Epithelial cell of prostate (primary cell): ENCODE measurements around the gene FAM47E.

Experiments used
- DNase-seq: peaks from one replicate; pipeline ENCODE4 v3.0.0-alpha.2; 2011; ENCODE audit warnings: low read depth, low spot score
- H3K27ac ChIP-seq: fragments of 450-650 bp; 2 replicates; pipeline ENCODE4 v1.5.1; 2017; ENCODE audit warnings: mild to moderate bottlenecking

Gene FAM47E, protein sequence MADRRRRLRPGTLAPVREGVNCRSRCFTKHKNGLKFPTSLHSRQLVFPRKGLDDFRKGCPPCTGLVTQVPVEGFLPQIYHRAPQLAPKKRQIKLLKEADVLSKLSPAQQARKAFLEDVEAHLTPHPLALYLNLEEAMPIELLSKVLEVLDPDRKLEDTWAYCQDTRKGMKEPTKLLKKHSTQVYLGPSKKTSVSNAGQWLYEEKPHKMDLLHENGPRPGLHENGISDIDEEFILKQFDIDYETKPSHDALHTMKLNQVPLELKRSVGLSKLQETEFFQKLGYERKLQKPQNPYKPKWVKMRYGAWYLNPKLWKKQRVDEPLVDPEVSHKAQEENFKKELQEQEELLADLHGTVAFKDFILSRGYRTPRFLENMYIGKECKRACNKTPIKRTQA

DNA sequence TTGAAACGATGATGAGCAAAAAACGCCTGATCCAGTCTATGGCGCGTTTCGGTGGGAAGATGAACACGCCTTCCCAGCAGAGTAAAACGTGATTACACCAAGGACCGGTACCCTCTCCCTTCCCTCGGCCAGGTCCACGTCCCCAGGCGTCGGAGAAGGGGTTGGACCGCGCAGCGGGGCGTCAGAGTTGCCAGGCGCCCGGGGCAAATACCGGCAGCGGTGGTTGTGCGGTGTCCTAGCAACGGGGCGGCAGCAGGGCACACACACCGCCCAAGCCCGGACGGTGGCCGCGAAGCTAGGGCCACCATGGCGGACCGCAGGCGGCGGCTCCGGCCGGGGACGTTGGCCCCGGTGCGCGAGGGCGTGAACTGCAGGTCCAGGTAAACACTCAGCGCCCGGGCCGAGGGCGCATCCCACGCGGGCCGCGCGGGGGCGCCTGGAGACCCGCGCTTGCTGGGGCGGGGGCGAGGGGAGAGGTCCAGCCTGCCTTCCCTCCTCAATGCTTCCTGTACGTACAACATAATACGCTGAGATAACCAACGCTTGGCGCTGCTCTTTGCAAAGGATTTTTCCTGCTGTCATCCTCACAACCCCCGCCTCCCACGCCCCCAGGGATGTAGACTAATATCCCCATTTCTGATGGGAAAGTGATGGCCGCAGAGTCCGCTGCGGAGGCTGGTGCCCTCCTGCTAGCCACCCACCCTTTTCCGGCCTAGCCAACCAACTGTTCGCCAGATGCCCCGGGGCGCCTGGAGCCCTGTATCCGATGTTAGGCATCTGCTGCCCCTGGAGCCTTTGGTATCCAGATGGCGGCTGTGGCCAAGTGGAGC lies at the start of gene FAM47E:
Gene FAM47E, plus strand, starts transcription at position 281 of the 830 bp plus-strand sequence. Its CDS starts 26 bp downstream, at position 307.
- H3K27ac ChIP-seq: no peak within 1 kb of the TSS
- no peak for DNase-seq

DNA sequence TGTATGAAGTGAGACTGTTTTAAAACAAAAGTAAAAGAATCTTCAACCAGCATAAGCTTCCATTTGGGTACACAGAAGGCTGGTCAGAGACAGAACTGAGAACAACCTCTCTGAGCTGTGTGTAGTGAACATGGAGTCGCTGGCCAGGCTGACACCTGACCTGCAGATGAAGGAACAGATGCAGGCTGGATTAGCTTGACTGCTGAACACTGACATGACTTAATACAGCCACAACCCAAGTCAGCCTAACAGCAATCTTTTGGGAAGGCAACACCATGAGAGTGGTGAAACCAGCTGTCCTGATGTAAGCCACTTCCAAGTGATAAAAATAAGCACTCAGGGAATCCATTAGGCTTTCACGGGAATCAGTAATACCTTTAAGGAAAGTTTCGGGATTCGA lies 48.0 kb upstream of the FAM47E start:
- DNase-seq: no peak
- no peak overlapping the region for H3K27ac ChIP-seq

DNA sequence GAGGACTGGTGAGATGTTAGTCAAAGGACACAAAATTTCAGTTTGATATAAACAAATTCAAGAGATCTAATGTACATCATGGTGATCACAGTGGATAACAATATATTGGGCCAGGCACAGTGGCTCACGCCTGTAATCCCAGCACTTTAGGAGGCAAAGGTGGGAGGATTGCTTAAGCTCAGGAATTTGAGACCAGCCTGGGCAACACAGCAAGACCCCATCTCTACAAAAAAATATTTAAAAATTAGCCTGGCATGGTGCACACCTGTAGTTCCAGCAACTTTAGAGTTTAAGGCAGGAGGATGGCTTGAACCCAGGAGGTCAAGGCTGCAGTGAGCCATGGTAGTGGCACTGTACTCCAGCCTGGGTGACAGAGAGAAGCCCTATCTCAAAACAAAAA lies 46.6 kb upstream of the FAM47E start:
- DNase-seq: no peak
- no peak overlapping the region for H3K27ac ChIP-seq

DNA sequence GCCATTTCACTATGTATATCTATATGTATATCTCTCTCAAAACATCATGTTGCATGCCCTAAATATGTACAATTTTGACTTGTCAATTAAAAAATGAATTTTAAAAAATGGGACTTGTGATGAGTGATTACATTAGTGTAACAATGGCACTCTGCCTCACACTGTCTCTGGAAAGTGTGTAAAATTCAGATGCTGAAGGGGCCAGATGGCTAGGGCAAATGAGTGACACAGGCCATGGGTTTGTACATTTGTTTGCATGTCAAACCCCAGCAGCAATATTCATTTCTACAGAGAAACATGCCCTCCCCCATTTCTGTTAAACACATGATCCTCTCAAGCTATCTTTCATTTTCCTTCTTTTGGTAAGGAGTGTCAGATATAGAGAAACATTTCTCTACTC lies 46.0 kb upstream of the FAM47E start:
- no peak overlapping the region for H3K27ac ChIP-seq
- no peak for DNase-seq

DNA sequence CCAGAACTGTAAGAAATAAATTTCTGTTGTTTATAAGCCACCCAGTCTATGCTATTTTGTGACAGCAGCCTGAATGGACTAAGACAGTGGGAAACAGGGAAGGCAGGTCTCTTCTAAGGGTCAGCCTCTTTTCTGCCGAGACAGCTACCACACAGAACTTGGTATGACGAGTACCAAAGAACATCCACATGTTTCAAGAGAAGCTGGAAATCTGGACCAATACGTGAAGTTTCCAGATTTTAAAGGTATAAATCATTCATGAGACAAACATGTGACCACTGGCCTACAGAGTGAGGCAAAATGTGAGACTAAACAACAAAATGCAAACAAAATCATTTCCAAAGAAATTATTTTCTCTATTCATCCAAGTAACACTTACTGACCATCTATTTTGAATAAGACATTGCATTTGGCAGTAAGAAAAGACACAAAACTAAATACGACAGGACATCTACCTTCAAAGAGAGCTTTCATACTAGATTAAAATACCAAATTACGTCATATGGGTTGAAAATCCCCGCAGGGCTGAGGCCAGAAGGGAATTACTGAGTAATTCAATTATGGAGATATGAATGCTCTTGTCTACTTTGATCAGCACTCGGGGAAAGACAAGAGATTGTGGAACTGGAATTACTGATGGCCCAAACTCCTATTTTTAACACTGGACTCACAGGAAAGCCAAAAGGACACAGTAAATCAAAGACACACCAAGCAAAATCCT lies 45.1 kb upstream of the FAM47E start:
- DNase-seq: no peak
- no peak overlapping the region for H3K27ac ChIP-seq

DNA sequence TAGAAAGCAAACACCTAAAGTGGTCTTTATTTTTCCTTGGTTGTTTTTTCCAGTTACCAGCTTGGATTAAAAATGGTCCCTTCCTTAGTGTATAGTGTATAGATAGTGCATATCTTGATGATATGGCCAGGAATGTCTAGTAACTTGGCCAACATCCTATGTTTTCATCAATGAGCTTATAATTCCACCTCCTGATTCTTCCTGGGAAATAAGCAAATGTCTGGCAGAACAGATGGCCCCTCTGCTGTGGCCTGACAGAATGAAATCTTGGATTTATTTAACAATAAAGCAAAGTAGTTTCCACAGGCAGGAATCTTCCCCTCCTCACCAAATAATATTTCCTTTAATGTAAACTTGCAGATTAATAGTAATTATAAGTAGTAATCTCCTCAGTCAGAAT lies 44.0 kb upstream of the FAM47E start:
- H3K27ac ChIP-seq: peak overlapping the region; percentile 83
- DNase-seq: no peak

DNA sequence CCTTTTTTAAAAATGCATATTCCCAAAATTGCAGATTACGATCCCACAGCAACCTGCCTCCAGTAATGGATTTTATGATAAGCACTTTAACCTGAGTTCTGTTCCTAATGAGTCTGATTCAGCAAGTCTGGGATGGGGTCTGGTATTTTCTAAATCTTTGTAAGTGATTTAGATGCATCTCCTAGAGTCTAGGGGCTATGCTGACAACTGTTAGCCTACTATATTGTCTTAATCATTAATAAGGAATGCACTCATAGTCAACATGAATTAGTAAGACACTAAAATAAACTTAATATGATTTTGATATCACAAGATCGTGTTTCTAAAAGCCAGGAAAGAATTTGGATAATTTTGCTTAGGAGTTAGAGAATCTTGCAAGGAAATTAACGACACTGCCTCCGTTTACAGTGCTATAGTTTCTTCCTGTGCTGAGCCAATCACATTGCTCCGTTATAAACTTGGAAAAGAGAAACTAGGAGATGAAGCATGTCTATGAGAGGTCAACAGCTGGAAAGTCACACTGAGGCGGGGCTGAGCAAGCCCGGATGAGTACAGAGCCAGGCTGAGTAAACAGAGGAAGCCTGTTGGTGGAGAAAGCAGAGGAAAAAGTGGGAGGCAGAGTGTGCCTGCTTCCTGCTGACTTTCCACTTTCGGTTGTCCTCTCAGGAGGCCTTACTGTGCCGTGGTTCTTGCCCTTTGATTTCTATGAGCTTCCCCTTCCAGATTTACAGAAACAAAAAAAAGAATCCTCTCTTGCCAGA lies 43.3 kb upstream of the FAM47E start:
- DNase-seq: peak; percentile 68
- peak overlapping the region; percentile 83 for H3K27ac ChIP-seq

DNA sequence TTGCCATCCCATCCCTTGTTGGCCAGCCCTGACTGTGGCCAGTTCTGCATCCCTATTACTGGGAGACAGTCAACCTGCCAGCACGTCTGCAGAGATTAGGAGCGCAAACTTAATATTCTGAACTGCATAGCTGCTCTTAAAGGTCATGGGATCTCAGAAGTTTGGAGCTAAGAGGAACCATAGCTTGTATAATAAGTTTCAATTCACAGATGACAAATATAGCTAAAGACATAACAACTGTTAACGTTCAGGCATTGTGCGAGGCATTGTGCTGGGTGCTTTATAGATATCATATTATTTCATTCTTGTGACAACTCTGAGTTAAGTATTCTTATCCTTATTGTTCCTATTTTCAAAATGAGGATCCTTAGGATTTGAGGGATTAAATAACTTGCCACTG lies 41.6 kb upstream of the FAM47E start:
- DNase-seq: no peak
- no peak overlapping the region for H3K27ac ChIP-seq

DNA sequence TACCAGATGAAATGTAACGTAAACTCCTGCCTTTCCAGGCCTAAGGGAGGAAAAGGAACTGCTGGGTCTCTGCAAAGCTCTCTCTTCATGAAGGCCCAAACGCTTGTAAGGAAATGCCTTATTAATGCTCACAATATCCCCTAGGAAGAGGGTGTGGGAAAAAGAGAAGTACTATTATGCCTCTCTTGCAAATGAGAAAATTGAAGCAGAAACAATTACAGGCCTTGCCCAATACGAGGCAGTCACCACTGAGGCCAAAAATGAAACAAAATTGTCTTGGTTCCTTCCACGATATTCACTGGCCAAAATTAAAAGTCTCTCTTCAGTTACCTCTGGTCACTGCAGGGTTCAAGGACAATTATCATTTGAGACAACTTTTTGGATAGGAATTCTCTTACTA lies 41.1 kb upstream of the FAM47E start:
- no peak for DNase-seq
- peak overlapping the region; percentile 87 for H3K27ac ChIP-seq

DNA sequence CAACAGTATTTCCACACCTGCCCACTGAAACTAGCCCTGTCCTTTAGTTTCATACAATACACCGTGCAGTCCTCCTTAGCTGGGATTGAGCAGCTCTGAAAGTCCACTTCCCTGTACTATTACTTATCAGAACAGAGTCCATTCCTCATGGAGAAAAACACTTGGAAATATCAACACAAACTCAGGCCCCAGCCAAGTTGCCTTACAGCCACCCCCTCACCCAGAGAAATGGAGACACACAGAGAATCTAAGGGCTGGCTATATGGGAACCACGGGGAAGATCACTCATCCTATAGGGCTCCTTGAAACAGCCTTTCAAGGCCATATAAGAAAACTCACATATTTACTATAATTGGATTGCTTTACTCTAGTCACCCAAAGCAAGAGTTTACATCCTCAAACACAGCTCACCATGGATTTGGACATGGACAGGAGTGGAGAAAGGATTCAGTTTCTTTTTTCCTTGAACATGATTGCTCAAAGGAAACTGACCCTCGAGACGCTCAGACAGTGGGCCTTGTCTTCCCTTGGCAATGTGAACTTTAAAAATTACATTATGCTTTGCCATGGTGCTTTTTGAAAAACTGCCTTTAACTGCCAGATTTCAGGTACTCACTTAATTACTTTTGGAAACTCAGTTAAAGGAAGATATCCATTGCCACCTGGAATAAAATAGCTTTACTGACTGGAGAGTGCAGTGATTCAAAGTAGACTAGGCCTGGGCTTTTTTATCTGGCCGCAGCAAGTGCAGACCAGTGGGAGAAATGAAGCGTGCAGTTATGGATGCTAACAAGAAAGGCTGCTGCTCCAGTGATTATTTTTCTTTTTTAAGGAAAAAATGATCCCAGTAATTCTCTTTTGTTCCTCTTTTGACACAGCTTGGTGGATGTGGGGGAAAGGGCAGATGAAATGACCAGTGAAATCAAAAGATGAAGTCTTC lies 39.5 kb upstream of the FAM47E start:
- DNase-seq: no peak

DNA sequence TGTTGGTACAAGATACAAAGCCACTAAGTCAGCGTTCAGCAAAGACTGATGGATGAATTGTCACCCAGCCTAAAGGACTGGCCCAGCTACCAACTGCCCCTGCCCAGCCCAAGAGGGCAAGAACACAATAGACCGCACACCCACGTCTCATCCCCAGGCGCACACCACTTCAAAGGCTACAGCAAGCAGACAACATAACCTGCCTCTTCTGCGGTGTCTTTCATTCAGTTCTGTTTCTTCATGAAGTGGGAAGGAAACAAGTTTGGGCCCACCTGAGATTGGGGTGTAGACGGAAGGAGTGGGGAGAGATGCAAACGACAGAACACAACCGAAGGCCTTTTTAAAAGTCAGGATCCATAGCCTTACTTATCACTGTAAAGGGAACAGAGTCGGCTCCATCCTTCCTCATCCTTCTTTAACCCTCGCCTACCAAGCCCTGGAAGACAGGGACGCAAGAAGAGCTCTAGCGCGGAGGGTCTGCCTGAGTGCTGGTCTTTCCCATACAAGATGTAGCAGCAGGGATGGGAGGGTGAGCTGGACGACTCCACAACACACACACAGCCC lies 38.6 kb upstream of the FAM47E start:
- H3K27ac ChIP-seq: peak overlapping the region; percentile 87
- no peak for DNase-seq

More for the DNA sequence above, 39.5 kb upstream of the FAM47E start:
- peak overlapping the region; percentile 87 for H3K27ac ChIP-seq

DNA sequence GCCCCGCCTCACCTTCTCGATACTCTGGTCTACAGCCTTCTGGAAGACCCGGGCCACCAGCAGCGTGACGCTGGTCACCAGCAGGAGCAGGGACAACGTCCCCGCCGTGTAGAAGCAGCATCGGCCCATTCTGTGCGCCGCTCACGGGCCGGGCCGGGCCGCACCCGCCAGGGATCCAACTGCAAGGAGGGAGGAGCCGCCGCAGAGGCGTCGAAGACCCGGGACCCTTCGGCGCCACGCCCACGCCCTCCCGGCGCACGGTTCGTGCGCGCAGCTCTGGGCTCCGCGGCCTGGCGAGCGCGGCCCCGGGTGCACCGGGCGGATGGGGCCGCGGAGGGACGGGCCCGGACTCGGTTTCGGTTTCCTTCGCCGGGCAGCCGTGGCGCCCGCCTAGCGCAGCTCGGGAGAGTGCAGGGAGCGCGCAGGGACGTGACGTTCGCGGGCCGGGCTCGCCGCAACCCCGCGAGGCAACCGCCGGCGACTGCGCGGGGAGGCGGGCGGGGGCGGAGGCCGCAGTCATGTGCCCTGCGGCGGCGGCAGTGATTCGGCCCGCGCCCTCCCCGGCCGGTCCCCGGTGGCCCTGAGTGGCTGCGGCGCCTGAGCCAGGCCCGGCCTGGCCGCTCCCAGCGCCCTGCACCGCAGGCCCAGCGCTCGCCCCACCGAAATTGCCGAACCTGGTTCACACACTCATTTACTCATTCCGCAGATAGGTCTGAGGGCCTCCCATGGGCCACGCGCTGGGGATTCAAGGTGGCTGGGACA lies 37.9 kb upstream of the FAM47E start, which contains the start of gene SCARB2:
Gene SCARB2, minus strand, starts transcription at position 410 of the 762 bp plus-strand sequence. Its CDS starts 281 bp downstream, at position 129.
- H3K27ac ChIP-seq: peak within 1 kb of the TSS; percentile 87

DNA sequence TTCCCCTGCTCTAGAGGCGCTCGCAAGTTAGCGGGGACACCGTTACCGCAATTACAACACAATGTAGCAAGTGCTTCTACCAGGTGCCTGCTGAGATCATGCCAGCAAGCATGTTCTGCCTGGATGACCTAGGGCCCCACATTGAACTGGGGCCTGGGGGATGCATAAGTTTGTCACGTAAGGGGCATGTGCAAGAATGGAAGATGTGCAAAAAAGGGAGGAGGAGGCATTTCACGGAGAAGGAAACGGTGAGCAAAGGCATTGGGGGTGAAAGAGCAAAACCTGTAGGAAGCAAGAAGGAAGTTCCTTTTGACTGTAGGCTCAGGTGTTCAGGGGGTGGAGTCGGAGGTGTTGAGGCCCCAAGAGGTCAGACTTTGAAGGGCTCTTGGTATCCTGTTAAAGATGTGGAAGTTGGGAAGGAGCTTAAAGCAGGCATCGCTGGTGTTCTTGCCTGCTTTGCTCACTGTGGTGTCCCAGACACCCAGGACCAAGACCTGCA lies 37.3 kb upstream of the FAM47E start:
- H3K27ac ChIP-seq: peak overlapping the region; percentile 87
- DNase-seq: no peak

More for the DNA sequence above, 37.9 kb upstream of the FAM47E start, which contains the start of gene SCARB2:
- peak; percentile 39 for DNase-seq

DNA sequence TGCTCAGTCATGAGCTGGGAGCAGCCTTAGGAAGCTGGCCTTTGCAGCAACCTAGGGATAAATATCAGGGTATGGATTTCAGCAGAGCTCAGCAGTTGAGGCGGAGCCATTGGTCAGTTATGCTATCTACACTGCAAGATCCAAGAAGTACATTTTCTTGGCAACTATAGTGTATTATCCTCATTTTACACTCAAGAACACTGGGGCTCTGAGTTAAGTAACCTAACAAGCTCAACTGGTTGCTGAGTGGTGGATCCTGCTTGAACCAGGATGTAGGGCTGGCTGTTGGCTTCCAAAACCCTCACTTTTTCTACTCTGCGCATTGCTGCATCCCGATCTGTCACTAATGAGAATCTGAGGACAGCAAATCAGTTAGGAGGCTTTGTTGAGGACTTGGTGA lies 36.4 kb upstream of the FAM47E start:
- DNase-seq: no peak
- H3K27ac ChIP-seq: no peak overlapping the region

DNA sequence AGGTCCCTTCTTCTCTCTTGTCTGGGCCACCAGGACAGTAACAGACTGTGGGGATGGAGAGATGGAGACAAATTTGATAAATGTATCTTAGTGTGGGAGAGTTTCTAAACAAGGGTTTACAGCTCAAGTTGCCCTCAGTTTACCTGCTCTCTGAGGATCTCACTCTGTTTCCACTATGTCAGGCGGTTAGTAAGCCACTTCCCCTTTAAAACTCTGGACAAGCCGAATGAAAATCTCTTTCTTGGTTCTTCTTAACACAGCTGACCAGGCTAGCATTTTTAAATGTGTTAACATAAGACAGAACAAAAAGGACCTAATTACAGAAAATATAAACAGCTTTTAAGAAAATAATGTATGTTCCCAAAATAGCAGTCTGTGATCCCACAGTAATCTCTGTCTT lies 35.0 kb upstream of the FAM47E start:
- no peak overlapping the region for H3K27ac ChIP-seq
- DNase-seq: no peak

DNA sequence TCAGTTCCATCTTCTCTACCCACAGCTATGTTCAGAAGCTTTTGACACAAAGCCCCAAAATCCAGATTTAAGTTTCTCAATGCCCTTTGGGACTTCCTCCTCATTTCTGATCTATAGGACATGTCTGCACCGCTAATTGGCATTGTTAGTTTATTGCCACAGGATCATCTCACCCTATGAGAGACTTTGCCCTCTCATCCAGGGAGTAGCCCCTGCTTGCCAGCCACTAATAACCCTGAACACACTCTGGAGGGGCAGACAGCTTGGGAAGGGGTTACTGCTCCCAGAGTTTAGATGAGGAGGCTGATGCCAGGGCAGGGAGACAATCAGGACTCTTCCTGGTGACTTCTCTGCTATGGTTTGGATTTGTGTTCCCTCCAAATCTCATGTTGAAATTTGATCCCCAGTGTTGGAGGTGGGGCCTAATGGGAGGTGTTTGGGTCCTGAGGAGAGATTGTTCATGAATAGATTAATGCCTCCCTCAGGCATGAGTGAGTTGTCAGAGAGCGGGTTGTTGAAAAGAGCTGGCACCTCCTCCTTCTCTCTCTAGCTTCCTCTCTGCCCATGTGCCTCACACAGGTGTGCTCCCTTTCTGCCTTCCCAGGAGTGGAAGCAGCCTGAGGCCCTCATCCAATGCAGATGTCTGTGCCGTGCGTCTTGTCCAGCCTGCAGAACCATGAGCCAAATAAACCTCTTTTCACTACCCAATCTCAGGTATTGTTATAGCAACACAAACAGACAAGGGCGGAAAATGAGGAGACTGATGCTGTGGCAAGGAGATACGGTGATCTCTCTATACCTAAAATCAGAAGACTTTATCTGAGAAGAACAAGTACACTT lies 34.3 kb upstream of the FAM47E start:
- no peak for DNase-seq
- H3K27ac ChIP-seq: no peak overlapping the region
